Type B pancreatic cell (in vitro differentiated cells): ENCODE data around the gene DYRK1B. TPM values are rescaled to one million over a fixed set of nuclear protein-coding genes. Genes with fewer than 3 reads are reported as not detected.
A peak's percentile ranks its signal among the peaks of the same experiment; 100 is the strongest.

Experiments used
- DNase-seq: peaks from one replicate; pipeline ENCODE4 v3.0.0; 2021; ENCODE audit warnings: mixed read lengths; ENCODE audit not compliant: unreplicated experiment; ENCODE audit errors: extremely low spot score
- H3K27ac Mint-ChIP-seq: 2 replicates; pipeline ENCODE4 v1.8.0; 2021; ENCODE audit warnings: mild to moderate bottlenecking, mixed read lengths
- H3K27me3 Mint-ChIP-seq: 2 replicates; pipeline ENCODE4 v1.8.0; 2021; ENCODE audit warnings: mixed read lengths
- H3K36me3 Mint-ChIP-seq: 2 replicates; pipeline ENCODE4 v1.8.0; 2021; ENCODE audit warnings: mixed read lengths
- H3K4me1 Mint-ChIP-seq: one replicate; pipeline ENCODE4 v1.8.0; 2021; ENCODE audit warnings: mixed read lengths; ENCODE audit not compliant: unreplicated experiment
- H3K4me3 Mint-ChIP-seq: 2 replicates; pipeline ENCODE4 v1.8.0; 2021; ENCODE audit warnings: mild to moderate bottlenecking, mixed read lengths
- H3K9me3 Mint-ChIP-seq: 2 replicates; pipeline ENCODE4 v1.8.0; 2021; ENCODE audit warnings: mixed read lengths
- CTCF ChIP-seq: fragments of 200-600 bp; sonication (generic); conservative IDR thresholded peaks from 2 replicates; pipeline ENCODE4 v1.5.0; 2021; ENCODE audit warnings: antibody characterized with exemption, mild to moderate bottlenecking
- total RNA-seq: library from RNA; stranded (reverse); gene quantifications from 2 replicates; pipeline ENCODE4 v1.2.1, GENCODE V29; 2021; ENCODE audit warnings: low replicate concordance

DYRK1B gene
- total RNA-seq, 1 donor from 2014 or later: 49.3 TPM

- H3K27me3 Mint-ChIP-seq: no peaks in the 10 kb centered on the region
- H3K9me3 Mint-ChIP-seq: no peaks in the 10 kb centered on the region
- peaks cover 37% of the 10 kb centered on the region for H3K36me3 Mint-ChIP-seq
- H3K27ac Mint-ChIP-seq: peak overlapping the region; percentile 93
- H3K4me3 Mint-ChIP-seq: peak overlapping the region; percentile 87
- H3K4me1 Mint-ChIP-seq: peaks cover 25% of the 10 kb centered on the region
- no peak for DNase-seq
- no peak for TF ChIP-seq CTCF
These were observed 402 bp upstream of the DYRK1B start for GRCh38 chr19:39834287-39834841.

GRCh38 chr19:39833160-39833463, 850 bp downstream of the DYRK1B start:
- DNase-seq: no peak
- no peak for TF ChIP-seq CTCF
- Mint-ChIP-seq H3K27me3 (no peaks in the 10 kb centered on the region), H3K36me3 (peaks cover 42% of the 10 kb centered on the region), H3K27ac (peak overlapping the region; percentile 82), H3K4me1 (peaks cover 23% of the 10 kb centered on the region), H3K4me3 (peak overlapping the region; percentile 96), H3K9me3 (no peaks in the 10 kb centered on the region)

GRCh38 chr19:39832341-39833083, 1.4 kb downstream of the DYRK1B start:
- no peaks in the 10 kb centered on the region for H3K27me3 Mint-ChIP-seq
- H3K27ac Mint-ChIP-seq: peak overlapping the region; percentile 82
- H3K4me3 Mint-ChIP-seq: peak overlapping the region; percentile 96
- peaks cover 23% of the 10 kb centered on the region for H3K4me1 Mint-ChIP-seq
- DNase-seq: no peak
- TF ChIP-seq CTCF: no peak
- peaks cover 42% of the 10 kb centered on the region for H3K36me3 Mint-ChIP-seq
- H3K9me3 Mint-ChIP-seq: no peaks in the 10 kb centered on the region

- Mint-ChIP-seq H3K4me1 (peaks cover 23% of the 10 kb centered on the region), H3K27me3 (no peaks in the 10 kb centered on the region), H3K4me3 (peak overlapping the region; percentile 96), H3K9me3 (no peaks in the 10 kb centered on the region), H3K27ac (peak overlapping the region; percentile 82), H3K36me3 (peaks cover 39% of the 10 kb centered on the region)
- TF ChIP-seq CTCF: no peak
- DNase-seq: no peak
These were observed 2.3 kb downstream of the DYRK1B start for GRCh38 chr19:39831679-39832078.

GRCh38 chr19:39830847-39831246, 3.1 kb downstream of the DYRK1B start:
- Mint-ChIP-seq H3K27ac (peak overlapping the region; percentile 52), H3K9me3 (no peaks in the 10 kb centered on the region), H3K36me3 (peaks cover 34% of the 10 kb centered on the region), H3K27me3 (no peaks in the 10 kb centered on the region), H3K4me3 (peak overlapping the region; percentile 53), H3K4me1 (peaks cover 23% of the 10 kb centered on the region)
- no peak for DNase-seq
- no peak for TF ChIP-seq CTCF
